GM23338 (cell line): Measurements from ENCODE around the gene GAK. TPM values are rescaled to one million over a fixed set of nuclear protein-coding genes. Genes with fewer than 3 reads are reported as not detected.

Experiments
- ATAC-seq: fragments of 200-7000 bp; cut with Tn5 transposase; 3 replicates; pipeline ENCODE4 v1.9.1; 2020
- DNase-seq: peaks from one replicate; pipeline ENCODE4 v3.0.0-alpha.2; 2015; ENCODE audit warnings: low spot score
- H2AFZ ChIP-seq: fragments of 200-600 bp; sonication (generic); 2 replicates; pipeline ENCODE4 v1.8.0; 2016; ENCODE audit warnings: antibody characterized with exemption, mild to moderate bottlenecking, moderate library complexity
- H3F3A ChIP-seq: fragments of 200-600 bp; sonication (generic); replicated peaks from 2 replicates; pipeline ENCODE4 v1.8.0; 2017; ENCODE audit warnings: antibody characterized with exemption, mixed run types, low read depth
- H3K27ac ChIP-seq: fragments of 200-600 bp; sonication (generic); 2 replicates; pipeline ENCODE4 v1.6.1; 2016; ENCODE audit warnings: low read depth
- H3K27me3 ChIP-seq: fragments of 200-600 bp; sonication (generic); 2 replicates; pipeline ENCODE4 v1.8.0; 2016; ENCODE audit warnings: mild to moderate bottlenecking, mixed run types, moderate library complexity; ENCODE audit not compliant: insufficient read depth
- H3K36me3 ChIP-seq: fragments of 200-600 bp; sonication (generic); 2 replicates; pipeline ENCODE4 v1.8.0; 2016; ENCODE audit warnings: mild to moderate bottlenecking; ENCODE audit not compliant: insufficient read depth
- H3K4me1 ChIP-seq: fragments of 200-600 bp; sonication (generic); 2 replicates; pipeline ENCODE4 v1.8.0; 2016; ENCODE audit warnings: mild to moderate bottlenecking, moderate library complexity; ENCODE audit not compliant: insufficient read depth
- H3K4me2 ChIP-seq: fragments of 200-600 bp; sonication (generic); 2 replicates; pipeline ENCODE4 v1.7.1; 2017; ENCODE audit warnings: mixed run types
- H3K4me3 ChIP-seq: fragments of 200-600 bp; sonication (generic); 2 replicates; pipeline ENCODE4 v1.6.1; 2016; ENCODE audit warnings: mixed run types
- H3K79me2 ChIP-seq: fragments of 200-600 bp; sonication (generic); replicated peaks from 2 replicates; pipeline ENCODE4 v1.8.0; 2017; ENCODE audit warnings: mild to moderate bottlenecking; ENCODE audit not compliant: insufficient read depth
- H3K9me2 ChIP-seq: fragments of 200-600 bp; sonication (generic); 2 replicates; pipeline ENCODE4 v1.8.0; 2017; ENCODE audit not compliant: insufficient read depth
- H4K20me1 ChIP-seq: fragments of 200-600 bp; sonication (generic); replicated peaks from 2 replicates; pipeline ENCODE4 v1.8.0; 2017; ENCODE audit warnings: mild to moderate bottlenecking; ENCODE audit not compliant: insufficient read depth
- H3K27ac Mint-ChIP-seq: 2 replicates; pipeline ENCODE4 v1.8.0; 2020; ENCODE audit warnings: inconsistent platforms, mild to moderate bottlenecking, moderate library complexity, mixed read lengths
- H3K27me3 Mint-ChIP-seq: 3 replicates; pipeline ENCODE4 v1.8.0; 2022; ENCODE audit warnings: low read depth, mild to moderate bottlenecking, moderate library complexity, mixed read lengths, inconsistent platforms; ENCODE audit not compliant: insufficient read depth, poor library complexity
- H3K36me3 Mint-ChIP-seq: 3 replicates; pipeline ENCODE4 v1.8.0; 2021; ENCODE audit warnings: low read depth, mild to moderate bottlenecking, inconsistent platforms, moderate library complexity, mixed read lengths
- H3K4me1 Mint-ChIP-seq: 3 replicates; pipeline ENCODE4 v1.8.0; 2020; ENCODE audit warnings: mild to moderate bottlenecking, inconsistent platforms, mixed read lengths
- H3K4me3 Mint-ChIP-seq: 3 replicates; pipeline ENCODE4 v1.8.0; 2021; ENCODE audit warnings: moderate library complexity, mild to moderate bottlenecking, inconsistent platforms, mixed read lengths
- H3K9me3 Mint-ChIP-seq: 3 replicates; pipeline ENCODE4 v1.8.0; 2020; ENCODE audit warnings: moderate library complexity, mild to moderate bottlenecking, inconsistent platforms, mixed read lengths
- CREB1 ChIP-seq: fragments of 250-450 bp; sonication (Bioruptor Pico); IDR thresholded peaks from 2 replicates; pipeline ENCODE4 v1.5.0; 2020; ENCODE audit warnings: low read depth, mild to moderate bottlenecking, moderate library complexity
- EZH2phosphoT487 ChIP-seq: fragments of 200-600 bp; sonication (generic); IDR thresholded peaks from one replicate; pipeline ENCODE4 v1.8.1; 2018; ENCODE audit warnings: antibody characterized with exemption; ENCODE audit not compliant: unreplicated experiment
- JUNB ChIP-seq: IDR thresholded peaks from one replicate; pipeline ENCODE4 v1.6.1; 2016; ENCODE audit warnings: antibody characterized with exemption; ENCODE audit not compliant: unreplicated experiment
- NANOG ChIP-seq: IDR thresholded peaks from 2 replicates; pipeline ENCODE4 v1.6.1; 2016; ENCODE audit warnings: antibody characterized with exemption, borderline replicate concordance
- ZNF114 ChIP-seq: fragments of 250-450 bp; sonication (Bioruptor Pico); IDR thresholded peaks from 2 replicates; pipeline ENCODE4 v1.5.0; 2020; ENCODE audit warnings: mild to moderate bottlenecking, moderate library complexity
- polyA plus RNA-seq: library from polyadenylated mRNA; unstranded; fragments of >200 nt; fragmentation: Nextera tagmentation; extraction: Ambion mirVana; gene quantifications from 2 replicates; pipeline ENCODE4 v1.2.1, GENCODE V29; 2016
- total RNA-seq: library from RNA; depleted of rRNA; stranded (reverse); fragments of >200 nt; shearing (Covaris generic); gene quantifications from 2 replicates; pipeline ENCODE4 v1.2.3, GENCODE V29; 2014
- TF ChIP-seq, protein P1 (sequence below), 2 experiments: fragments of 200-600 bp in 1 of 2; sonication (generic) in 1 of 2; conservative IDR thresholded peaks; 2 replicates each; pipeline versions ENCODE4 v1.5.1 to v1.6.1; 2016 to 2017; ENCODE audit warnings: antibody characterized with exemption in 2 of 2, low read depth in 2 of 2, mild to moderate bottlenecking in 2 of 2, moderate library complexity in 1 of 2
- TF ChIP-seq, protein P2 (sequence below): IDR thresholded peaks from 2 replicates; pipeline ENCODE4 v1.6.1; 2016; ENCODE audit warnings: antibody characterized with exemption
- TF ChIP-seq, protein P3 (sequence below): fragments of 250-450 bp; sonication (Bioruptor Pico); IDR thresholded peaks from 2 replicates; pipeline ENCODE4 v1.5.0; 2020; ENCODE audit warnings: mild to moderate bottlenecking, moderate library complexity

The GAK gene
- total and polyA plus RNA-seq, 2 experiments from 2014 or later: 48.5 to 124 TPM

DNA sequence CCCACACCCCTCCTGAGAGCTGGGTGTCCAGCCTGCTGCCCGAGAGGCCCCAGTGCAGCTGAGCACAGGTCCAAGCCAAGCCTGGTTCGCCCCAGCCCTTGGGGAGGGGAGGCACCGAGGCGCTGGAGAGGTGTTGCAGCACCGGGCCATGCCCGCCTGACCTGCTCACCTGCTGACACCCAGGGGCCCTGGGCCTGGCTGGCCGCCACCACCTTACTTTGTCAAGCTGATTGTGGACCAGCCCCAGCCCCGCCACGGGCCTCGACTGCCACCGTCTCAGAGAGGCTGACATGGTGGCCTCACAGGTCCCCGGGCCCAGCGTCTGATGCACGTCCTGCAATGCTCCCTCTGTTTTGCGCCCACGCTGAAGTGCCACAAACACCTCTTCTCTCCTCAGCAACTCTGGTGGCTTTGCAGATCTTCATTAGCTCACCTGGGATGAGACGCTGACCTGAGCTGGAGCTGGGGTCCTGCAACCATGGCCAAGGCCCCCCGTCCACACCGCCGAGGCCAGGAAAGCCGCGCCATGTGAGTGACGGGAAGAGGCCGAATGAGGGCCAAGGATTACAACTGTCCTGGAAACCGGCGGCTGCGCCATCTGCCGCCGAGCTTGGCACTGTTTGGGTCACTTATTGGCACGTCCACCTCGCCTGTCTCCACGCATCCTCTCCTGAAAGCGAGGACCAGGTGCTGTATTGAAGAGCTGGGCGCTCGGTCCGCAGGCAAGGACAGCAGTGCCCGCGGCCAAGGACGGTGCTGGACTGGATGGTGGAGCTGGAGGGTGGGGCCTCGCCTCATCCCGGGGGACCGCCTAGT is 113.8 kb downstream of the GAK start:
- Histone ChIP-seq H2AFZ (no peak overlapping the region), H3K4me3 (no peak overlapping the region), H3K4me1 (no peaks in the 10 kb centered on the region), H3K9me2 (no peaks in the 10 kb centered on the region), H3K27ac (no peak overlapping the region), H4K20me1 (no peaks in the 10 kb centered on the region), H3K27me3 (peaks cover 44% of the 10 kb centered on the region), H3K36me3 (no peaks in the 10 kb centered on the region), H3F3A (no peaks in the 10 kb centered on the region), H3K79me2 (no peaks in the 10 kb centered on the region), H3K4me2 (no peak overlapping the region)
- H3K4me3 Mint-ChIP-seq: no peak overlapping the region
- H3K27ac Mint-ChIP-seq: no peak overlapping the region
- no peaks in the 10 kb centered on the region for H3K4me1 Mint-ChIP-seq
- no peaks in the 10 kb centered on the region for H3K9me3 Mint-ChIP-seq
- H3K36me3 Mint-ChIP-seq: no peaks in the 10 kb centered on the region; the same call in 2 of the 3 replicates
- peaks cover 67% of the 10 kb centered on the region for H3K27me3 Mint-ChIP-seq
- TF ChIP-seq EZH2phosphoT487: no peak
- TF ChIP-seq, protein P1, sequence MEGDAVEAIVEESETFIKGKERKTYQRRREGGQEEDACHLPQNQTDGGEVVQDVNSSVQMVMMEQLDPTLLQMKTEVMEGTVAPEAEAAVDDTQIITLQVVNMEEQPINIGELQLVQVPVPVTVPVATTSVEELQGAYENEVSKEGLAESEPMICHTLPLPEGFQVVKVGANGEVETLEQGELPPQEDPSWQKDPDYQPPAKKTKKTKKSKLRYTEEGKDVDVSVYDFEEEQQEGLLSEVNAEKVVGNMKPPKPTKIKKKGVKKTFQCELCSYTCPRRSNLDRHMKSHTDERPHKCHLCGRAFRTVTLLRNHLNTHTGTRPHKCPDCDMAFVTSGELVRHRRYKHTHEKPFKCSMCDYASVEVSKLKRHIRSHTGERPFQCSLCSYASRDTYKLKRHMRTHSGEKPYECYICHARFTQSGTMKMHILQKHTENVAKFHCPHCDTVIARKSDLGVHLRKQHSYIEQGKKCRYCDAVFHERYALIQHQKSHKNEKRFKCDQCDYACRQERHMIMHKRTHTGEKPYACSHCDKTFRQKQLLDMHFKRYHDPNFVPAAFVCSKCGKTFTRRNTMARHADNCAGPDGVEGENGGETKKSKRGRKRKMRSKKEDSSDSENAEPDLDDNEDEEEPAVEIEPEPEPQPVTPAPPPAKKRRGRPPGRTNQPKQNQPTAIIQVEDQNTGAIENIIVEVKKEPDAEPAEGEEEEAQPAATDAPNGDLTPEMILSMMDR (conservative IDR thresholded peaks at IDR 0.05; ENCODE audit: low read depth in 2 of 2): no peak
- DNase-seq (no peak), ATAC-seq (no peak)

DNA sequence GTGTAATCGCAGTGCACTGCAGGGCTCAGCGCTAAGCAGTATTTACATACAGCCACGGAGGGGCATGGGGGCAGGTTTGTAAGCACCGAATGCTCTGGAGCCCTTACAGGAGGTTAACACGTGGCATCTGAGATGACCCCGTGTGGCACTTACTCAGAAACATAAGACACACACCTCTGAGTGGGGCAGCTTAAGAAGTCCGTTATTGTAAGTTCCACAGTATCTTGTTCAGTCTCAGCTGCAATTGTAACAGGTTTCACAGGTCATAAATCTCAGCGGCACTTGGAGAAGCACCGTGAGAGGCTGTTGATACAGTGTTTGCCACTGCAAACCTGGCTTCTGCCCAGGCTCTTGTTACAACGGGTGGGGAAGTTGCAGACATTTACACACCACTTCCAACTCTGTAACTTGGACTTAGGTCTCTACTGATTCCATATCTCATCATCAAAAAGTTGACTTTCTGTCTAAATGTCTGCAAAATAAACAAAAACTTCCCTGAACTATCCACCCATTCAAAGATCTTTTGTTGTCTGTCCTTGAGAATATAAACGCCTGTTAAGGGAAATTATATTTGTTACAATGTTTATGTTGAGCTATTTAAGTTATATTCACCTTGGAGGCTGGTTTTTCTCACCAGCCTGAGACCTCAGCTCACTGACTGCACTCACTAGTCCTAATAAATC is 116.5 kb downstream of the GAK start:
- Histone ChIP-seq H3K4me3 (no peak overlapping the region), H3F3A (no peaks in the 10 kb centered on the region), H2AFZ (no peak overlapping the region), H3K79me2 (no peaks in the 10 kb centered on the region), H3K27ac (no peak overlapping the region), H3K9me2 (no peaks in the 10 kb centered on the region), H3K4me2 (no peak overlapping the region), H3K4me1 (no peaks in the 10 kb centered on the region), H3K27me3 (peaks cover 56% of the 10 kb centered on the region), H3K36me3 (no peaks in the 10 kb centered on the region), H4K20me1 (no peaks in the 10 kb centered on the region)
- Mint-ChIP-seq H3K4me3 (no peak overlapping the region; the same call in 2 of the 3 replicates), H3K36me3 (no peaks in the 10 kb centered on the region), H3K27ac (no peak overlapping the region), H3K4me1 (no peaks in the 10 kb centered on the region), H3K9me3 (no peaks in the 10 kb centered on the region), H3K27me3 (peaks cover 65% of the 10 kb centered on the region)
- no peak for DNase-seq
- no peak for ATAC-seq
- TF ChIP-seq, protein P2, sequence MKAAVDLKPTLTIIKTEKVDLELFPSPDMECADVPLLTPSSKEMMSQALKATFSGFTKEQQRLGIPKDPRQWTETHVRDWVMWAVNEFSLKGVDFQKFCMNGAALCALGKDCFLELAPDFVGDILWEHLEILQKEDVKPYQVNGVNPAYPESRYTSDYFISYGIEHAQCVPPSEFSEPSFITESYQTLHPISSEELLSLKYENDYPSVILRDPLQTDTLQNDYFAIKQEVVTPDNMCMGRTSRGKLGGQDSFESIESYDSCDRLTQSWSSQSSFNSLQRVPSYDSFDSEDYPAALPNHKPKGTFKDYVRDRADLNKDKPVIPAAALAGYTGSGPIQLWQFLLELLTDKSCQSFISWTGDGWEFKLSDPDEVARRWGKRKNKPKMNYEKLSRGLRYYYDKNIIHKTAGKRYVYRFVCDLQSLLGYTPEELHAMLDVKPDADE: no peak
- TF ChIP-seq ZNF114 (CRISPR knock-in tag) (no peak), JUNB (no peak), CREB1 (CRISPR knock-in tag) (no peak), NANOG (no peak), EZH2phosphoT487 (no peak)
- TF ChIP-seq, protein P3, sequence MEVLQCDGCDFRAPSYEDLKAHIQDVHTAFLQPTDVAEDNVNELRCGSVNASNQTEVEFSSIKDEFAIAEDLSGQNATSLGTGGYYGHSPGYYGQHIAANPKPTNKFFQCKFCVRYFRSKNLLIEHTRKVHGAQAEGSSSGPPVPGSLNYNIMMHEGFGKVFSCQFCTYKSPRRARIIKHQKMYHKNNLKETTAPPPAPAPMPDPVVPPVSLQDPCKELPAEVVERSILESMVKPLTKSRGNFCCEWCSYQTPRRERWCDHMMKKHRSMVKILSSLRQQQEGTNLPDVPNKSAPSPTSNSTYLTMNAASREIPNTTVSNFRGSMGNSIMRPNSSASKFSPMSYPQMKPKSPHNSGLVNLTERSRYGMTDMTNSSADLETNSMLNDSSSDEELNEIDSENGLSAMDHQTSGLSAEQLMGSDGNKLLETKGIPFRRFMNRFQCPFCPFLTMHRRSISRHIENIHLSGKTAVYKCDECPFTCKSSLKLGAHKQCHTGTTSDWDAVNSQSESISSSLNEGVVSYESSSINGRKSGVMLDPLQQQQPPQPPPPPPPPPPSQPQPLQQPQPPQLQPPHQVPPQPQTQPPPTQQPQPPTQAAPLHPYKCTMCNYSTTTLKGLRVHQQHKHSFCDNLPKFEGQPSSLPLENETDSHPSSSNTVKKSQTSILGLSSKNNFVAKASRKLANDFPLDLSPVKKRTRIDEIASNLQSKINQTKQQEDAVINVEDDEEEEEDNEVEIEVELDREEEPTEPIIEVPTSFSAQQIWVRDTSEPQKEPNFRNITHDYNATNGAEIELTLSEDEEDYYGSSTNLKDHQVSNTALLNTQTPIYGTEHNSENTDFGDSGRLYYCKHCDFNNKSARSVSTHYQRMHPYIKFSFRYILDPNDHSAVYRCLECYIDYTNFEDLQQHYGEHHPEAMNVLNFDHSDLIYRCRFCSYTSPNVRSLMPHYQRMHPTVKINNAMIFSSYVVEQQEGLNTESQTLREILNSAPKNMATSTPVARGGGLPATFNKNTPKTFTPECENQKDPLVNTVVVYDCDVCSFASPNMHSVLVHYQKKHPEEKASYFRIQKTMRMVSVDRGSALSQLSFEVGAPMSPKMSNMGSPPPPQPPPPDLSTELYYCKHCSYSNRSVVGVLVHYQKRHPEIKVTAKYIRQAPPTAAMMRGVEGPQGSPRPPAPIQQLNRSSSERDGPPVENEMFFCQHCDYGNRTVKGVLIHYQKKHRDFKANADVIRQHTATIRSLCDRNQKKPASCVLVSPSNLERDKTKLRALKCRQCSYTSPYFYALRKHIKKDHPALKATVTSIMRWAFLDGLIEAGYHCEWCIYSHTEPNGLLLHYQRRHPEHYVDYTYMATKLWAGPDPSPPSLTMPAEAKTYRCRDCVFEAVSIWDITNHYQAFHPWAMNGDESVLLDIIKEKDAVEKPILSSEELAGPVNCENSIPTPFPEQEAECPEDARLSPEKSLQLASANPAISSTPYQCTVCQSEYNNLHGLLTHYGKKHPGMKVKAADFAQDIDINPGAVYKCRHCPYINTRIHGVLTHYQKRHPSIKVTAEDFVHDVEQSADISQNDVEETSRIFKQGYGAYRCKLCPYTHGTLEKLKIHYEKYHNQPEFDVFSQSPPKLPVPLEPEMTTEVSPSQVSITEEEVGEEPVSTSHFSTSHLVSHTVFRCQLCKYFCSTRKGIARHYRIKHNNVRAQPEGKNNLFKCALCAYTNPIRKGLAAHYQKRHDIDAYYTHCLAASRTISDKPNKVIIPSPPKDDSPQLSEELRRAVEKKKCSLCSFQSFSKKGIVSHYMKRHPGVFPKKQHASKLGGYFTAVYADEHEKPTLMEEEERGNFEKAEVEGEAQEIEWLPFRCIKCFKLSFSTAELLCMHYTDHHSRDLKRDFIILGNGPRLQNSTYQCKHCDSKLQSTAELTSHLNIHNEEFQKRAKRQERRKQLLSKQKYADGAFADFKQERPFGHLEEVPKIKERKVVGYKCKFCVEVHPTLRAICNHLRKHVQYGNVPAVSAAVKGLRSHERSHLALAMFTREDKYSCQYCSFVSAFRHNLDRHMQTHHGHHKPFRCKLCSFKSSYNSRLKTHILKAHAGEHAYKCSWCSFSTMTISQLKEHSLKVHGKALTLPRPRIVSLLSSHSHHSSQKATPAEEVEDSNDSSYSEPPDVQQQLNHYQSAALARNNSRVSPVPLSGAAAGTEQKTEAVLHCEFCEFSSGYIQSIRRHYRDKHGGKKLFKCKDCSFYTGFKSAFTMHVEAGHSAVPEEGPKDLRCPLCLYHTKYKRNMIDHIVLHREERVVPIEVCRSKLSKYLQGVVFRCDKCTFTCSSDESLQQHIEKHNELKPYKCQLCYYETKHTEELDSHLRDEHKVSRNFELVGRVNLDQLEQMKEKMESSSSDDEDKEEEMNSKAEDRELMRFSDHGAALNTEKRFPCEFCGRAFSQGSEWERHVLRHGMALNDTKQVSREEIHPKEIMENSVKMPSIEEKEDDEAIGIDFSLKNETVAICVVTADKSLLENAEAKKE (CRISPR knock-in tag): no peak
- TF ChIP-seq, protein P1 (conservative IDR thresholded peaks at IDR 0.05; ENCODE audit: low read depth in 2 of 2): no peak
